ENCODE results near the gene ZNF652.
"Not testable (repeated sequence)": the region's sequence is repeated elsewhere in the genome, so short reads cannot be mapped to it uniquely, and the experiment has no call there.

ZNF652 gene

GRCh38 chr17:49269356-49269755 lies 92.7 kb downstream of the ZNF652 start:
- DNase-seq (ENCODE audit: low read depth, low spot score), result no peak

GRCh38 chr17:49267912-49268311 lies 94.1 kb downstream of the ZNF652 start:
- no peak for DNase-seq (ENCODE audit: low read depth, low spot score)

GRCh38 chr17:49266233-49266632 lies 95.8 kb downstream of the ZNF652 start:
- no peak for DNase-seq (ENCODE audit: low read depth, low spot score)

DNA sequence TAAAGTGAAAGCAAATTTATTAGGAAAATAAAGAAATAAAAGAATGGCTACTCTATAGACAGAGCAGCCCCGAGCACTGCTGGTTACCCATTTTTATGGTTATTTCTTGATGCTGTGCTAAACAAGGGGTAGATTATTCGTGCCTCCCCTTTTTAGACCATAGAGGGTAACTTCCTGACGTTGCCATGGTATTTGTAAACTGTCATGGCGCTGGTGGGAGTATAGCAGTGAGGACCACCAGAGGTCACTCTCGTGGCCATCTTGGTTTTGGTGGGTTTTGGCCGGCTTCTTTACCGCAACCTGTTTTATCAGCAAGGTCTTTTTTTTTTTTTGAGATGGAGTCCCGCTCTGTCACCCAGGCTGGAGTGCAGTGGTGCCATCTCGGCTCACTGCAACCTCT lies 100.5 kb downstream of the ZNF652 start:
- DNase-seq (ENCODE audit: low read depth, low spot score), result not testable (repeated sequence)

DNA sequence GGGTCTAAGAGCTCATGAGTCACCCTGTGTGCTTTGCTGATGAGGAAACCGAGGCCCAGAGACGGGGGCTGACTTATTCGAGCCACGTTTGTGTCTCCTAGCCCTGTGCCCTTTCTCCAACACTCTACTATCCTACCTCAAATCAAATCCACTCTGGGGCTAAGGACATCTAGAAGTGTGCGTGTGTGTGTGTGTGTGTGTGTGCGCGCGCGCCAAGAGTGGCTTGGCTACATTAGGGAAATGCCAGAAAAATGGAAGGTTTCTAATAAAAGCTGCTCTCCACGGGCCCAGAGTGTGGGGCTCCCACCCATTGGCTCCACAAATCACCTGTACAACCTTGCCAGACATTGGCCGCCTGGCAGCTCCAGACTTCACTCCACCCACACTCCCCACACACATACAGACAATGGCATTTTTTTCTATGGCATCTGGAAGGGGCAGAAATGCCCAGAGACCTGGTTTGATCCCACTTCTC lies 101.2 kb downstream of the ZNF652 start:
- DNase-seq (ENCODE audit: low read depth, low spot score), result no peak

- DNase-seq (ENCODE audit: low read depth, low spot score), result peak; percentile 10
Measured at GRCh38 chr17:49260011-49260816, 101.8 kb downstream of the ZNF652 start.

- no peak for DNase-seq (ENCODE audit: low read depth, low spot score)
Measured at GRCh38 chr17:49259663-49260010, 102.4 kb downstream of the ZNF652 start.

DNA sequence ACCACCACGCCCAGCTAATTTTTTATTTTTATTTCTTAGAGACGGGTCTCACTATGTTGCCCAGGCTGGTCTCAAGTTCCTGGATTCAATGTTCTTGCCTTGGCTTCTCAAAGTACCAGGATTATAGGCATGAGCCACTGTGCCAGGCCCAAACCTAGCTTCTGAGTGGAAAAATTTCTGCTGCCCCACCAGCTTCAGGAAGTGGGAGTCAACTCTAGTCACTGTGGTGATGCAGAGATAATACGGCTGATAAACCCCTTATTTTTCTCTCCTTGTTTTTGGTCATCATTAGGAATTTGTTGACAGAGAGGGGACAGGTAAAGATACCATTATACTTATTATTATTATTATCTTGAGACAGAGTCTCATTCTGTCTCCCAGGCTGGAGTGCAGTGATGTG lies 103.7 kb downstream of the ZNF652 start:
- no peak for DNase-seq (ENCODE audit: low read depth, low spot score)

DNA sequence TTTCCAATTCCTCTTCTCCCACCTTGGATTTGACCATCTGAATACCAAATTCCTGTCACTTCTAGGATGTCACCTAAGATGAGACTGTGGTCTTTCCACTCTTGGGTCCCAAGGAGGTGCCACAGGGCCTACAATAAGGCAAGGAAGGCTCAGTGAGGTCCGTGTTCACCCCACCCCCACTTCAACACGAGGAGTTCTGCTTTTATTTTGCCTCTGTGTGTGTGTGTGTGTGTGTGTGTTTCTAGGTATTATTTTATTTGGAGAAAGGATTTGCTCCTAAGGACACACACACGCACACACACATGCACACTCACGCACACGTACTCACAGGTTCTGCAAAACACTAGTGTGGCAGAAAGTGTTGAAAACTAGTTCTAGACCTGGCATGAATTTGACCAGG lies 106.9 kb downstream of the ZNF652 start:
- no peak for DNase-seq (ENCODE audit: low read depth, low spot score)

GRCh38 chr17:49254066-49254465 lies 108.0 kb downstream of the ZNF652 start:
- DNase-seq (ENCODE audit: low read depth, low spot score), result no peak

DNA sequence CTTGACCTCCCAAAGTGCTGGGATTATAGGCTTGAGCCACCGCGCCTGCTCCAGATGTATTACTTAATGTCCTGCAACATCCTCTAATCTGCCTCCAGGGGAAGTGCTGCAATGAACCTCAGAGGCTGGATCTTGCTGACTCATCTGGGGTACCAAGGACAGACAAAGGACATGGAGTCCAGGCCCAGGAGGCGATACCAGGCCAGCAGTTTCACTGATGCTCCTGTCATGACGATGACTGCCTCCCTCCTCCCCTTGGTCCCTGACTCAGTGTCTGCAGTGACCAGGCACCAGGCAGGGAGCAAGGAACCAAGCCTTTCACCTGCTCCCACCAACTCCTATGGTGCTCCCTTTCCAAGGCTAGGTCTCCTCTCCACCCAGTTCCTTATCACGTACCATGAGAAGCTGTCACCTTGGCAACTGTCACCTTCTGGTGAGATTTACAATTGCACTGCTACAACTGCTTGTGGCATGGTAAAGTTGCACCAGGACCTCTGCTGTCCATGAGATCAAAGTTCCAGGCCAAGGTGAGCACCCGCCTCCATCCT lies 109.8 kb downstream of the ZNF652 start:
- DNase-seq (ENCODE audit: low read depth, low spot score), result no peak

DNA sequence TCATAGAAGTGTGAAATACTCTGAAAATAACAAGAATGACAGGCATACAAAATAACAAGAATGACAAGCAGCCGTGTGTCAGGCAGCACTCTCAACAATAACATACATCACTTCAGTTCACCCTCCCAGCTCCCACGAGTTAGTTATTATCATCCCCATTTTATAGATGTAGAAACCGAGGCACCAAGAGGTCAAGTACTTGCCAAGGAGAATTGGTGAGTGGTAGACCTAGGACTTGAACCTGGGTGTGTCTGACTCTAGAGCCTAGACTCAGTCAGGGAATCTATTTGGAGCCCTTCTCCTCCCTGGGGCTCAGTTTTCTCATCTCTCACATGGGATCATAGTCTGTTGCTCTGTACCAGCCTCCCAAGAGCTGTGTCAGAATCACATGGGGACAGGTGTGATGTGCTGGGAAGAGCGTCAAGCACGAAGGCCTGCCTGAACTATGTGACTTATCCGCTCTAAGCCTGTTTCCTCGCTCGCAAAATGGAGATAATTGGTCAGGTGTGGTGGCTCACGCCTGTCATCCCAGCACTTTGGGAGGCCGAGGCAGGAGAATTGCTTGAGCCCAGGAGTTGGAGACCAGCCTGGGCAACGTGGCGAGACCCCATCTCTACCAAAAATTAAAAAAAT lies 112.0 kb downstream of the ZNF652 start:
- DNase-seq (ENCODE audit: low read depth, low spot score), result no peak

- DNase-seq (ENCODE audit: low read depth, low spot score), result no peak
Measured at GRCh38 chr17:49249292-49249794, 112.7 kb downstream of the ZNF652 start.

- DNase-seq (ENCODE audit: low read depth, low spot score), result no peak
Measured at GRCh38 chr17:49247944-49248343, 114.1 kb downstream of the ZNF652 start.

DNA sequence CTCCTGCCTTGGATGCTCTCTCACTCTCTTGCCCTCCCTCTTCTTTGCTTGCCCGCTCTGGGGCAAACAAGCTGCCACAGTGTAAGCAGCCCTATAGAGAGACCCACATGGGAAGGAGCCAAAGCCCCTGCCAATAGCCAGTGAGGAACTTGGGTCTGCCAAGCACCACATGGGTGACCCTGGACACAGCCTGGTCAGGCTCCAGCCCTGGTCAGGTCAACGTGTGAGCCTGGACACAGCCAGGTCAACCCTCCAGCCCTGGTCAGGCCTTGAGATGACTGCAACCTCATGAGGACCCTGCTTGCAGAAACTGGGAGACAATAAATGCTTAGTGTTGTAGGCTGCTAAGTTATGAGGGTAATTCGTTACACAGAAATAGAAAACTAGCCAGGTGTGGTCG lies 117.2 kb downstream of the ZNF652 start:
- no peak for DNase-seq (ENCODE audit: low read depth, low spot score)
